Colonic mucosa (tissue), 4 donors: Measurements from ENCODE around the gene GRPEL1. TPM values are rescaled to one million over a fixed set of nuclear protein-coding genes. Genes with fewer than 3 reads are reported as not detected.

Experiments used
- DNase-seq: peaks from one replicate; pipeline ENCODE4 v3.0.0-alpha.2; 2020
- H3K27ac ChIP-seq: fragments of 200-600 bp; one replicate; pipeline ENCODE4 v1.8.0; 2021
- H3K27me3 ChIP-seq: fragments of 200-600 bp; one replicate; pipeline ENCODE4 v1.8.0; 2021
- H3K36me3 ChIP-seq: fragments of 200-600 bp; one replicate; pipeline ENCODE4 v1.8.0; 2021
- H3K4me1 ChIP-seq: fragments of 200-600 bp; one replicate; pipeline ENCODE4 v1.8.0; 2021; ENCODE audit warnings: mild to moderate bottlenecking
- H3K4me3 ChIP-seq: fragments of 200-600 bp; one replicate; pipeline ENCODE4 v1.8.0; 2021
- H3K9ac ChIP-seq, 2 donors: one replicate each; pipeline ENCODE4 v1.7.0; 2013; ENCODE audit warnings: control low read depth in 2 of 2, low read depth in 2 of 2, low read length in 2 of 2
- H3K9me3 ChIP-seq: fragments of 200-600 bp; one replicate; pipeline ENCODE4 v1.8.0; 2021
- intact Hi-C: fragments of 100-400 bp; cut with DNase I; formaldehyde crosslinking; loops from one replicate; pipeline ENCODE4 v1.14.1; 2022
- total RNA-seq, 2 donors: library from RNA; stranded (reverse); fragmentation: NEBNext Ultra II Directional in 1 of 2; extraction: Animal tissue kit (Norgen Biotek cat#: 25700) in 1 of 2; gene quantifications; one replicate each; pipeline ENCODE4 v1.2.1, GENCODE V29; 2021
- TF ChIP-seq, protein P1 (sequence below): fragments of 200-600 bp; IDR thresholded peaks from one replicate; pipeline ENCODE4 v1.8.0; 2022; ENCODE audit warnings: antibody characterized with exemption, mild to moderate bottlenecking
- donor health status: healthy.
- donor health status: DM: no; HTN: no; CAD: no.
- donor health status: DM: no; HTN: no; CAD: no.

GRPEL1 gene
- total RNA-seq, 2 donors from 2014 or later = 45.9 to 50.9 TPM

GRCh38 chr4:7024336-7024890 is 43.5 kb downstream of the GRPEL1 start:
- H3K9me3 ChIP-seq = no peaks in the 10 kb centered on the region
- no peaks in the 10 kb centered on the region for H3K27me3 ChIP-seq
- H3K27ac ChIP-seq = no peak overlapping the region
- no peak for DNase-seq
- intact Hi-C loops = no loop called here
- H3K9ac ChIP-seq = no peak overlapping the region
- H3K36me3 ChIP-seq = no peaks in the 10 kb centered on the region
- TF ChIP-seq, protein P1, sequence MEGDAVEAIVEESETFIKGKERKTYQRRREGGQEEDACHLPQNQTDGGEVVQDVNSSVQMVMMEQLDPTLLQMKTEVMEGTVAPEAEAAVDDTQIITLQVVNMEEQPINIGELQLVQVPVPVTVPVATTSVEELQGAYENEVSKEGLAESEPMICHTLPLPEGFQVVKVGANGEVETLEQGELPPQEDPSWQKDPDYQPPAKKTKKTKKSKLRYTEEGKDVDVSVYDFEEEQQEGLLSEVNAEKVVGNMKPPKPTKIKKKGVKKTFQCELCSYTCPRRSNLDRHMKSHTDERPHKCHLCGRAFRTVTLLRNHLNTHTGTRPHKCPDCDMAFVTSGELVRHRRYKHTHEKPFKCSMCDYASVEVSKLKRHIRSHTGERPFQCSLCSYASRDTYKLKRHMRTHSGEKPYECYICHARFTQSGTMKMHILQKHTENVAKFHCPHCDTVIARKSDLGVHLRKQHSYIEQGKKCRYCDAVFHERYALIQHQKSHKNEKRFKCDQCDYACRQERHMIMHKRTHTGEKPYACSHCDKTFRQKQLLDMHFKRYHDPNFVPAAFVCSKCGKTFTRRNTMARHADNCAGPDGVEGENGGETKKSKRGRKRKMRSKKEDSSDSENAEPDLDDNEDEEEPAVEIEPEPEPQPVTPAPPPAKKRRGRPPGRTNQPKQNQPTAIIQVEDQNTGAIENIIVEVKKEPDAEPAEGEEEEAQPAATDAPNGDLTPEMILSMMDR = no peak
- H3K4me1 ChIP-seq = no peaks in the 10 kb centered on the region
- no peak overlapping the region for H3K4me3 ChIP-seq

GRCh38 chr4:7023901-7024300 is 44.0 kb downstream of the GRPEL1 start:
- H3K4me1 ChIP-seq = no peaks in the 10 kb centered on the region
- no peaks in the 10 kb centered on the region for H3K36me3 ChIP-seq
- no peak for DNase-seq
- intact Hi-C loops = no loop called here
- no peak overlapping the region for H3K9ac ChIP-seq
- TF ChIP-seq, protein P1 = no peak
- H3K4me3 ChIP-seq = no peak overlapping the region
- no peaks in the 10 kb centered on the region for H3K27me3 ChIP-seq
- no peaks in the 10 kb centered on the region for H3K9me3 ChIP-seq
- H3K27ac ChIP-seq = no peak overlapping the region

DNA sequence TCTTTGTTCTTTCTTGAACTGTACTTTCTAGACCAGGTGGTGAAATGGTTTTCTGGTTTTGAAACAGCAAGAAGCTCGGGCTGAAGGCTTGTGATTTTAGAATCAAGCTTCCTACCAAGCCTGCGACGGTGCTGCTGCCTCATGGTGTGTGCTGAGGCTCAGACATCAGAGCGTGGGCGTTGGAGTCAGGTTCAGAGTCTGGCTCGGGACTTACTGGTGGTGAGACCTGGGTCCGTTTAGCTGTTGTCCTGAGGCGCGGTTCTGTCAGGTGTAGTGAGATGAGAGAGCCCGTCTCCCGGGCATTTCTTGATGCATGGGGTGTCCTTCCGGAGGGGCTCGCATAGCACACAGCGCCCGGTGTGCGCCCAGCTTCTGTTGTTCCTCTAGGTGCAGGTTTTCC is 44.4 kb downstream of the GRPEL1 start:
- intact Hi-C loops = no loop called here
- DNase-seq = no peak
- Histone ChIP-seq H3K9ac (no peak overlapping the region), H3K27ac (no peak overlapping the region), H3K27me3 (no peaks in the 10 kb centered on the region), H3K4me3 (no peak overlapping the region), H3K36me3 (no peaks in the 10 kb centered on the region), H3K4me1 (no peaks in the 10 kb centered on the region), H3K9me3 (no peaks in the 10 kb centered on the region)
- TF ChIP-seq, protein P1 = no peak

GRCh38 chr4:7021930-7022664 is 45.8 kb downstream of the GRPEL1 start:
- Histone ChIP-seq H3K36me3 (no peaks in the 10 kb centered on the region), H3K4me1 (no peaks in the 10 kb centered on the region), H3K9ac (no peak overlapping the region), H3K4me3 (no peak overlapping the region), H3K9me3 (no peaks in the 10 kb centered on the region), H3K27ac (no peak overlapping the region), H3K27me3 (no peaks in the 10 kb centered on the region)
- intact Hi-C loops = no loop called here
- no peak for DNase-seq
- TF ChIP-seq, protein P1 = no peak

DNA sequence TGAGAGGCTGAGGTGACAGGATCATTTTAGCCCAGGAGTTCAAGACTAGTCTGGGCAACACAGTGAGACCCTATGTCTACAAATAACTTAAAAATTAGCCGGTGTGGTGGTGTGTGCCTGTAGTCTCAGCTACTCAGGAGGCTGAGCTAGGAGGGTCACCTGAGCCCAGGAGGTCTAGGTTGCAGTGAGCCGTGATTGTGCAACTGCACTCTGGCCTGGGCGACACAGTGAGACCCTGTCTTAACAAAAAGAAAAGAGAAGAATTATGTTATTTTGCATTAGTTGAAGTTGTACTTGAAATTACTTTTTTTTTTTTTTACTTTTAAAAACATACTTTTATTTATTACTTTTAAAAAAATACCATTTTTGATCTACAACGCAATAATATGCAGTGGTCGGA is 46.5 kb downstream of the GRPEL1 start:
- Histone ChIP-seq H3K9ac (no peak overlapping the region), H3K4me1 (no peaks in the 10 kb centered on the region), H3K36me3 (no peaks in the 10 kb centered on the region), H3K27ac (no peak overlapping the region), H3K9me3 (no peaks in the 10 kb centered on the region), H3K4me3 (no peak overlapping the region), H3K27me3 (no peaks in the 10 kb centered on the region)
- no peak for DNase-seq
- TF ChIP-seq, protein P1 = no peak
- intact Hi-C loops = no loop called here
